GM12864 (cell line): Measurements from ENCODE around the gene NCOR2.

Experiments
- DNase-seq: peaks from one replicate; pipeline ENCODE4 v3.0.0-alpha.2; 2011; ENCODE audit warnings: low read depth
- H3K4me3 ChIP-seq: 2 replicates; pipeline ENCODE4 v1.5.1; 2011; ENCODE audit warnings: mild to moderate bottlenecking, low read depth, low read length, control low read depth
- TF ChIP-seq, protein P1 (sequence below): IDR thresholded peaks from 2 replicates; pipeline ENCODE4 v1.5.1; 2011; ENCODE audit warnings: low read depth, mild to moderate bottlenecking, moderate library complexity, low read length, control low read depth, inconsistent platforms; ENCODE audit errors: missing control alignments

NCOR2 gene

DNA sequence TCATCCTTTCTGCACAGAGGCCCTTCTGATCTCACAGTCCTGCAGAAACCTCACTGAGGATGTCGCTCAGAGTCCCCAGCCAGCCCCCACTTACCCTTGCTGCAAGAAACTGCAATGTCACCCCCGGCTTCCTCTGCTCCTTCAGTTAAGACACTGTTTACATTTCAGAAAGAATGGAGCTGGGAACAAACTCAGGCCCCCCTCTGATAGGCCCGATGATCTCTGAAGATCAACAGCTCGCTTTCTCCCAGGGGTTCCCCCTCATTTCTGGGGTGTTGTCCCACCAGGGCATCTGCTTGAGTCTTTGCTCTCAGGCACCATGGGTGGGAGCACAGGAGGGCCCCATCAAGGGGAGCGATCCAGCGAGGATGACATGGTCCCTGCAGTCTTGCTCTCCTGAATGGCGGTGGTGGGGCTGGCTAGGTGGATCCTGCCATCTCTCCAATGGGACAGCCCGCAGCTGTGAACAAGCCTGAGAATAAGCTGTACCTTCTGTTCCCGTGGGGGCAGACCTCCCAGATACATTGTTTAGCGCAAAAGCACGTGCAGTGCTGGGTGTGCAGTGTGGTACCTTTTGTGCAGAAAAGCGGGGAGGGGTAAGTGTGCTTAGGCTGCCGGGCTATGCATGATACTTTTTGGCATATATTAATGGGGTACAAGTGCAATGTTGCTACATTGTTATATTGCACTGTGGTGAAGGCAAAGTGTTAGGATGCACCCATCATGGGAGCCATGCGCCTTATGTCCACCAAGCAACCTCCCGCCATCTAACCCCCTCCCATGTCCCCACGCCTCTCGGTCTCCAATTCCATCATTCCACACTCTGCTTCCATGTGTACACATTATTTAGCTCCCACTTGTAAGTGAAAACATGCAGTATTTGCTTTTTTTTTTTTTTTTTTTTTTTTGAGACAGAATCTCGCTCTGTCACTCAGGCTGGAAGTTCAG, 6.7 kb upstream of the NCOR2 start:
- DNase-seq: no peak
- TF ChIP-seq, protein P1, sequence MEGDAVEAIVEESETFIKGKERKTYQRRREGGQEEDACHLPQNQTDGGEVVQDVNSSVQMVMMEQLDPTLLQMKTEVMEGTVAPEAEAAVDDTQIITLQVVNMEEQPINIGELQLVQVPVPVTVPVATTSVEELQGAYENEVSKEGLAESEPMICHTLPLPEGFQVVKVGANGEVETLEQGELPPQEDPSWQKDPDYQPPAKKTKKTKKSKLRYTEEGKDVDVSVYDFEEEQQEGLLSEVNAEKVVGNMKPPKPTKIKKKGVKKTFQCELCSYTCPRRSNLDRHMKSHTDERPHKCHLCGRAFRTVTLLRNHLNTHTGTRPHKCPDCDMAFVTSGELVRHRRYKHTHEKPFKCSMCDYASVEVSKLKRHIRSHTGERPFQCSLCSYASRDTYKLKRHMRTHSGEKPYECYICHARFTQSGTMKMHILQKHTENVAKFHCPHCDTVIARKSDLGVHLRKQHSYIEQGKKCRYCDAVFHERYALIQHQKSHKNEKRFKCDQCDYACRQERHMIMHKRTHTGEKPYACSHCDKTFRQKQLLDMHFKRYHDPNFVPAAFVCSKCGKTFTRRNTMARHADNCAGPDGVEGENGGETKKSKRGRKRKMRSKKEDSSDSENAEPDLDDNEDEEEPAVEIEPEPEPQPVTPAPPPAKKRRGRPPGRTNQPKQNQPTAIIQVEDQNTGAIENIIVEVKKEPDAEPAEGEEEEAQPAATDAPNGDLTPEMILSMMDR: no peak
- H3K4me3 ChIP-seq: no peak overlapping the region

DNA sequence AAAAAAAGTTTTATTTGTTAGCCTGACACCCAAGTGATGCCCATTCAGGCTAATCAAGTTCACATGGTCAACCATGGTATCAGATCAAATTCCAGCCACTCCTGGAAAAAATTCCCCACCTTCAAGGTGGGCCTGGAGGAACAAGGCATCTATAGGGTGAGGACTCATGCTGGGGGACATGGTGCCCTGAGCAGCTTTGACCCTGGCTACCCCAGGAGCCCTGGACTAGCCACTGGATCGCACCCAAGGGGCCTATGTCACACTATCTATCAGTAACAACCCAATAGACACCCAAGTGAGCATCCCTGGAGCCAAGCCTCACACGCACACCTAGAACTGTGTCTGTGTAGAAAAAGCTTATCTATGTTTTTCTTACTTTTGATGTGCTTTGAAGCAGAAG, 4.1 kb upstream of the NCOR2 start:
- TF ChIP-seq, protein P1: no peak
- DNase-seq: no peak

DNA sequence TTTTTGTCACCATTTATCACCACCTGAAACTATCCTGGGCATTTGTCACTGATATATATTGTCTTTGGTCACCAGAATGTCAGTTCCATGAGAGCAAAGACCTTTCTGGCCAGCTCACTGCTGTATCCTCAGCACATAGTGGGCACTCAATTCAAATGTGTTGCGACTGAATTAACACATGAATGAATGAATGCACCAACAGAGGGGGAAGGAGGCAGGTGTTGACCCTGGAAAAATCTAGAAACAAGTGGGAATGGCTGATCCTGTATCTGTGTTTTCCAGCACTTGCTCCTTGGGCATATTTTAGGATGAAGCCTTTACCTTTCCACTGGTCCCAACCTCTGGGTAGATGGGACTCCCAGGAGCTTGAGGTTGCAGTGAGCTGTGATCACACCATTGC, 3.4 kb upstream of the NCOR2 start:
- no peak overlapping the region for H3K4me3 ChIP-seq
- DNase-seq: no peak
- TF ChIP-seq, protein P1: no peak

More for the DNA sequence above, 4.1 kb upstream of the NCOR2 start:
- no peak overlapping the region for H3K4me3 ChIP-seq

DNA sequence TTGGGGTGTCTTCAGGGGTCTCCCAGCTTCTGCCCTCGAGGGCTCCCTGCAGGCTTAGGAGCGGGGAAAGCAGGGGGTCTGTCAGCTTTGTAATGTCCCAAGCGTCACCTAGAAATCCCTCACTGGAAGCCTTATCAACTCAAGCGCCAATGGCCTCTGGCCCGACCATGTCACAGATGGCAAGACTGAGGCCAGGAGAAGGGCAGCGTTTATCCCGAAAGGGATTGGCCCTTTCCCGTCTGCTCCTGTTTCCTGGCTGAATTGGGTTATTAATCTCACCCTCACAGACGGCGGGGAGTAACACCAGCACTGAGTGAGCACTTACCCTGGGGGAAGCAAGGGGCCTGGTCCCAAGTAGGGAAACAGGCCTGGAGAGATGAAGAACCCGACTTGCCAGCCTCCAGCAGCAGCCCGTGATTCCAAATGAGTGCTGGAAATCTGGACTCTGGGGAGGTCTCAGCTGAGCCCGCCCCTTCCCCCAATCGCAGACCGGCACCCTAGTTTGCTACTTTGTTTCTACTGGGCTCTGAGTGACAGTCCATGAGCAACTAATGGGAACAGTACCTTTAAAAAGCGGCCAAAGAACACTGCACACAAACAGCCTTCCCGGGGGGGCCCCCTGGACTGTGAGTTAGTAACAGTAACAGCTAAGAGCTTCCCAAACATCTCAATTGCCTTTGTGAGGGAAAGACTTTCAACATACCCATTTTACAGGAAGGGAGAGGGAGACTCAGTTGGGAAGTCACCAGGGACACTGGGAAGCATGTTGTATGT, 2.1 kb upstream of the NCOR2 start:
- H3K4me3 ChIP-seq: no peak overlapping the region
- TF ChIP-seq, protein P1: no peak
- DNase-seq: no peak

DNA sequence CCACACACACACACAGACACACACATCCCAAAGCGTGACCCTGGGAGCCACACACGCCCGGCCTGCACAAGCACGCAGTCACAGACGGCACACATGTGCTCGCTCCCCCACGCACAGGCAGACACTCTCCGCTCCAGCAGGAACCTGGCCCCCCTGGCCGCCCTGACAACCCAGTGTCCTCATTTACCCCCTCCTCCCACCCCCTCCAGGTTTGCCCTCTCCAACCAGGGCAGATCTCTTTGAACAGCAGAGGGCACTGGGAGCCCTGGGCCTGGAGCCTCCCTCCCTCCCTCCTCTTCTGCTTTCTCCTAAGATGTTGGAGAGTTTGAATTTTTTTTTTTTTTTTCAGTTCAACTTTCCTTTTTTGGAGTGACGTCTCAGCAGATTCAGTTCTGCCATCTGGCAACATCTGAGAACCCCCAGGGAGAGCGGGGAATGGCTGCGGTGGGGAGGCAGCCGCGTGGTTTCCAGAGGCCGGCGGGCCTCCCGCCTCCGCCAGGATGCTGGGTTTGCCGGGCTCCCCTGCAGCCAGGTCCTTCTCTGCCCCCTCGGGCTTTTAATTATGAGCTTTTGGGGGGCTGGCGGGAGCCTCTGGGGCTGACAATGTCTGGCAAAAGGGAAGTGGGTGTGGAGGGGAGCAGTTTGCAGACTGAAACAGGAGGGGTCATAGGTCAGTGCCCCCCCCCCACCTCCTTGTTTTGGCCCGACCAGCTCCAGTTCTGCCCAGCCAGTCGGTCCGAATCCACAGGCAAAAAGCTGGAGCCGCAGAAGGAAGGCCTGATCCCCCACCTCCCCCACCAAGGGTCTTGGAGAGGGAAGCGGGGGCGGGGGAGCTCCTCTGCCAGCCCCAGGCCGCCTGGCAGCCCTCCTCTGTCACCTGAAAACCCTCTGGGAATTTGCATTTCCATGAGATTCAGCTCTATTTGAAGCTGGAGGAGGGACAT, 1.3 kb upstream of the NCOR2 start:
- peak; percentile 67 for DNase-seq
- TF ChIP-seq, protein P1: peak; percentile 12
- peak overlapping the region; percentile 63 for H3K4me3 ChIP-seq

DNA sequence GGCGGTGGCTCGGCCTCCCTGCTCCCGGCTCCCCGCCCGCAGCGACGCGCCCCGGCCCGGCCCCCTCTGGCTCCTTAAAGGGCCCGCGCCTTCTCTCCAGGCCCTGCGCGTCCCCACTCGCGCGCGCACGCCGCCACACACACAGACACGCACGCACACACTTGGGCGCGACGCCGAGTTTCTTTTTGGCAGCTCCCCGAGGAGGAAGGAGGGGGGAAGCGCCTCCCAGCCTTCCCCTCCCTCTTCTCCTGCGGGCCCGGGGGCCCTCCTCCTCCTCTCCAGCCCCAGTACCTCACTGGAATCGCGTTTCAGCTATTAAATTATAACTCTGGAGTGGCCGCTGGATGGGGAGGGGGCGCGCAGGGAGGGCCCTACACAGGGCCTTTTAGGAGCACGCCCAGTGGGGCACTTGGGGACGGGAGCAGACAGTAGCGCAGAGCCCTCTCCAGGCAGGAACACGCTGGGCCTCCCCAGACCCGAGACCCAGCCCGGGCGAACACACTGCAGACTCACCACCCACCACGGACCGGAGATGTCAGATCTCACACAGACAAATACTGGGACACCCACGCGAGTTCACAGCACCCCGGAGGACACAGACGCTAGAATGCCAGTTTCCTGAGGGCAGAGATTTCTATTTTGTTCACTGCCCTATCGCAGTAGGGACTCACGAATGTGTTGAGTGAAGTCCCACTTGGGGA, 411 bp upstream of the NCOR2 start:
- peak overlapping the region; percentile 63 for H3K4me3 ChIP-seq
- TF ChIP-seq, protein P1: no peak
- no peak for DNase-seq
